HTR-8/SVneo (cell line): ENCODE results near the gene KCNG2.

ENCODE experiments used
- DNase-seq: peaks from one replicate; pipeline ENCODE4 v3.0.0; 2011; ENCODE audit warnings: low spot score, mixed read lengths; ENCODE audit not compliant: insufficient read length
- FAIRE-seq: peaks from 2 replicates; lab custom pipeline; 2011; peaks lifted over from hg19 to GRCh38; lab: Jason Lieb, UNC

Gene KCNG2

GRCh38 chr18:79916128-79916494 is 118.4 kb downstream of the KCNG2 start:
- DNase-seq: no peak
- FAIRE-seq: no peak

- FAIRE-seq: no peak
- no peak for DNase-seq
These were observed 118.9 kb downstream of the KCNG2 start for GRCh38 chr18:79916546-79917168.

GRCh38 chr18:79917169-79917852 is 119.6 kb downstream of the KCNG2 start:
- FAIRE-seq (no peak), DNase-seq (no peak)

- FAIRE-seq (no peak), DNase-seq (no peak)
These were observed 120.3 kb downstream of the KCNG2 start for GRCh38 chr18:79917853-79918614.

- no peak for FAIRE-seq
- no peak for DNase-seq
These were observed 120.9 kb downstream of the KCNG2 start for GRCh38 chr18:79918615-79919011.

- no peak for FAIRE-seq
These were observed 121.4 kb downstream of the KCNG2 start for GRCh38 chr18:79919089-79919488.

GRCh38 chr18:79921984-79922965 is 124.5 kb downstream of the KCNG2 start:
- no peak for DNase-seq
- no peak for FAIRE-seq

More at GRCh38 chr18:79919089-79919488, 121.4 kb downstream of the KCNG2 start:
- no peak for DNase-seq

GRCh38 chr18:79922971-79923411 is 125.3 kb downstream of the KCNG2 start:
- DNase-seq (no peak), FAIRE-seq (no peak)

- DNase-seq (no peak), FAIRE-seq (no peak)
These were observed 126.3 kb downstream of the KCNG2 start for GRCh38 chr18:79923896-79924585.

- DNase-seq: no peak
- FAIRE-seq: no peak
These were observed 127.3 kb downstream of the KCNG2 start for GRCh38 chr18:79924814-79925731.

- FAIRE-seq (no peak), DNase-seq (no peak)
These were observed 128.6 kb downstream of the KCNG2 start for GRCh38 chr18:79926306-79926705.

- FAIRE-seq (no peak), DNase-seq (no peak)
These were observed 129.2 kb downstream of the KCNG2 start for GRCh38 chr18:79926715-79927606.

GRCh38 chr18:79927607-79928562 is 130.1 kb downstream of the KCNG2 start:
- no peak for DNase-seq
- FAIRE-seq: no peak

- DNase-seq (no peak), FAIRE-seq (no peak)
These were observed 130.8 kb downstream of the KCNG2 start for GRCh38 chr18:79928563-79928960.

- FAIRE-seq (no peak), DNase-seq (no peak)
These were observed 132.4 kb downstream of the KCNG2 start for GRCh38 chr18:79930020-79930642.

- DNase-seq (no peak), FAIRE-seq (no peak)
These were observed 133.7 kb downstream of the KCNG2 start for GRCh38 chr18:79931475-79931874.
